Pancreas (tissue), 10 donors: Measurements from ENCODE around the gene IL20. TPM values are rescaled to one million over a fixed set of nuclear protein-coding genes. Genes with fewer than 3 reads are reported as not detected.

Experiments
- ATAC-seq, 4 donors: fragments of 200-7000 bp; cut with Tn5 transposase; one replicate each; pipeline versions ENCODE4 v1.8.0 to v1.9.1; 2020; ENCODE audit warnings: mild to moderate bottlenecking in 4 of 4, moderate library complexity in 4 of 4
- DNase-seq, 6 donors: peaks; one replicate each; pipeline ENCODE4 v3.0.0-alpha.2; 2020
- FAIRE-seq: peaks from 2 replicates; lab custom pipeline; 2012; peaks lifted over from hg19 to GRCh38; lab: Jason Lieb, UNC
- H3K27ac ChIP-seq, 4 donors: fragments of 200-600 bp; sonication (generic); 1 replicate in 3 of 4; 2 replicates in 1 of 4; pipeline versions ENCODE4 v1.5.0 to v1.8.0; 2020
- H3K27me3 ChIP-seq, 4 donors: fragments of 200-600 bp; one replicate each; pipeline ENCODE4 v1.8.0; 2021
- H3K36me3 ChIP-seq, 3 donors: fragments of 200-600 bp; sonication (generic) in 1 of 3; one replicate each; pipeline versions ENCODE4 v1.5.0 to v1.8.0; 2020 to 2021
- H3K4me1 ChIP-seq, 3 donors: fragments of 200-600 bp; one replicate each; pipeline ENCODE4 v1.8.0; 2021
- H3K4me3 ChIP-seq, 4 donors: fragments of 200-600 bp; sonication (generic) in 2 of 4; one replicate each; pipeline versions ENCODE4 v1.5.0 to v1.8.0; 2020 to 2021
- H3K9me3 ChIP-seq, 4 donors: fragments of 200-600 bp; one replicate each; pipeline ENCODE4 v1.8.0; 2021
- WGBS, 2 donors: extraction: QIAGEN DNeasy Blood & Tissue Kit; methylation state at CpG; one replicate each; pipeline ENCODE4 v1.1.7; 2013; 5-methylcytosine and 5-hydroxymethylcytosine counted together
- intact Hi-C, 3 donors: fragments of 100-400 bp; cut with DNase I; formaldehyde crosslinking; loops; one replicate each; pipeline versions ENCODE4 v1.11.1 to v1.14.2; 2022
- polyA plus RNA-seq, 2 donors: library from polyadenylated mRNA; stranded (reverse); fragments of 200-250 nt; gene quantifications; one replicate each; pipeline ENCODE4 v1.2.3, GENCODE V29; 2013
- total RNA-seq, 6 donors: library from RNA; stranded (reverse); fragmentation: NEBNext Ultra II Directional in 4 of 6; extraction: Animal tissue kit (Norgen Biotek cat#: 25700) in 4 of 6; gene quantifications; one replicate each; pipeline versions ENCODE4 v1.2.1 to v1.2.4, GENCODE V29; 2021 to 2023
- TF ChIP-seq, protein P1 (sequence below), 4 donors: fragments of 200-600 bp; sonication (generic) in 3 of 4; IDR thresholded peaks; one replicate each; pipeline versions ENCODE4 v1.5.0 to v1.8.0; 2021; ENCODE audit warnings: antibody characterized with exemption in 4 of 4
- donor health status: healthy with polysubstance abuse.
- donor health status: DM: no; HTN: no; CAD: no; lungs with moderate emphysema.
- donor health status: DM: no; HTN: no; CAD: no.
- donor health status: control.
- donor health status: control.
- donor health status: Bipolar disorder and iron deficiency.
- donor health status: DM: yes; HTN: yes; CAD: no.
- donor health status: DM: no; HTN: no; CAD: no.
- donor health status: DM: no; HTN: no; CAD: no.
- donor health status: DM: yes; HTN: yes; CAD: no.

IL20 gene
- total and polyA plus RNA-seq, 8 donors, result not detected

DNA sequence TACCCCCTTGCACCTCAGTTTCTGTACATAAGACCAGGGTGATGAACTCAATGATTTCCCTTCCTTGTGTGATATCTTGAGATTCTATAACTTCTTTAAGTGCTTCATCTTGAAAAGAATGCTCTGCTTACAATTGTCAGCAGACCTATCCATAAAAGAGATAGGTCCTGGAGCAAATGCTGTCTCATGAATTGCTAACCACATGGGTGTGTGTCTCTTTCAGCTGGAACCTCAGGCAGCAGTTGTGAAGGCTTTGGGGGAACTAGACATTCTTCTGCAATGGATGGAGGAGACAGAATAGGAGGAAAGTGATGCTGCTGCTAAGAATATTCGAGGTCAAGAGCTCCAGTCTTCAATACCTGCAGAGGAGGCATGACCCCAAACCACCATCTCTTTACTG, 2.8 kb downstream of the IL20 start:
- intact Hi-C loops, result no loop called here
- WGBS, 2 donors, result 24 to 37% methylated on average over 1 of the region's 1 CpG
- H3K36me3 ChIP-seq, result no peaks in the 10 kb centered on the region

DNA sequence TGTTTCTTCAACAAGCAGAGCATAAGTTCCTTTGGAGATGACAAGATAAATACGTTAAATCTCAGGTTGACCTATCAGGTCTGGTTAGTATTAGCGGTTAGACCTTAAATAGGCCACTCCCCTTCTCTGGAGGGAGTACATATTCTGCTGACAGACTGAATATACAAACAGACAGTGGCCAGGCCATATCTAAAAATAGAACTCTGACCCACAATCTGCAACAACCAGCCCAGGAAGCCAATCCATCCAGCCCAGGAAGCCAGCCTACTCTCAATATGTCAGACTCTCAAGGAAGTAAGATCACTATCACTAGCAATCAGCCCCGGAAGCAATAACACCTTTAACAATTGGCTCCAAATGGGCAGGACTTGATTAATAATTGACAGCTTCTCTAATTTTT, 6.7 kb downstream of the IL20 start:
- 75 to 80% methylated on average over 3 of the region's 3 CpGs for WGBS, 2 donors
- Histone ChIP-seq H3K27me3 (no peaks in the 10 kb centered on the region), H3K36me3 (no peaks in the 10 kb centered on the region), H3K4me1 (no peaks in the 10 kb centered on the region), H3K9me3 (no peaks in the 10 kb centered on the region), H3K27ac (no peak overlapping the region), H3K4me3 (no peak overlapping the region)
- TF ChIP-seq, protein P1, sequence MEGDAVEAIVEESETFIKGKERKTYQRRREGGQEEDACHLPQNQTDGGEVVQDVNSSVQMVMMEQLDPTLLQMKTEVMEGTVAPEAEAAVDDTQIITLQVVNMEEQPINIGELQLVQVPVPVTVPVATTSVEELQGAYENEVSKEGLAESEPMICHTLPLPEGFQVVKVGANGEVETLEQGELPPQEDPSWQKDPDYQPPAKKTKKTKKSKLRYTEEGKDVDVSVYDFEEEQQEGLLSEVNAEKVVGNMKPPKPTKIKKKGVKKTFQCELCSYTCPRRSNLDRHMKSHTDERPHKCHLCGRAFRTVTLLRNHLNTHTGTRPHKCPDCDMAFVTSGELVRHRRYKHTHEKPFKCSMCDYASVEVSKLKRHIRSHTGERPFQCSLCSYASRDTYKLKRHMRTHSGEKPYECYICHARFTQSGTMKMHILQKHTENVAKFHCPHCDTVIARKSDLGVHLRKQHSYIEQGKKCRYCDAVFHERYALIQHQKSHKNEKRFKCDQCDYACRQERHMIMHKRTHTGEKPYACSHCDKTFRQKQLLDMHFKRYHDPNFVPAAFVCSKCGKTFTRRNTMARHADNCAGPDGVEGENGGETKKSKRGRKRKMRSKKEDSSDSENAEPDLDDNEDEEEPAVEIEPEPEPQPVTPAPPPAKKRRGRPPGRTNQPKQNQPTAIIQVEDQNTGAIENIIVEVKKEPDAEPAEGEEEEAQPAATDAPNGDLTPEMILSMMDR (IDR thresholded peaks at IDR 0.05), result no peak
- ATAC-seq, result no peak
- intact Hi-C loops, result no loop called here
- DNase-seq, result no peak
- no peak for FAIRE-seq

More for the DNA sequence above, 2.8 kb downstream of the IL20 start:
- Histone ChIP-seq H3K9me3 (no peaks in the 10 kb centered on the region), H3K4me1 (peaks cover 0 to 3% (median 0%) of the 10 kb centered on the region in 3 donors), H3K4me3 (no peak overlapping the region), H3K27me3 (no peaks in the 10 kb centered on the region), H3K27ac (no peak overlapping the region)
- ATAC-seq (no peak), FAIRE-seq (no peak), DNase-seq (no peak)
- TF ChIP-seq, protein P1 (IDR thresholded peaks at IDR 0.05), result no peak

GRCh38 chr1:206873603-206874188, 8.3 kb downstream of the IL20 start:
- H3K9me3 ChIP-seq, result no peaks in the 10 kb centered on the region
- TF ChIP-seq, protein P1 (IDR thresholded peaks at IDR 0.05), result no peak
- H3K4me1 ChIP-seq, result no peaks in the 10 kb centered on the region
- no peak overlapping the region for H3K27ac ChIP-seq
- H3K4me3 ChIP-seq, result no peak overlapping the region
- ATAC-seq (no peak), DNase-seq (no peak), FAIRE-seq (no peak)
- intact Hi-C loops, result no loop called here
- no peaks in the 10 kb centered on the region for H3K27me3 ChIP-seq
- no peaks in the 10 kb centered on the region for H3K36me3 ChIP-seq
- 78 to 79% methylated on average over 3 of the region's 3 CpGs for WGBS, 2 donors

DNA sequence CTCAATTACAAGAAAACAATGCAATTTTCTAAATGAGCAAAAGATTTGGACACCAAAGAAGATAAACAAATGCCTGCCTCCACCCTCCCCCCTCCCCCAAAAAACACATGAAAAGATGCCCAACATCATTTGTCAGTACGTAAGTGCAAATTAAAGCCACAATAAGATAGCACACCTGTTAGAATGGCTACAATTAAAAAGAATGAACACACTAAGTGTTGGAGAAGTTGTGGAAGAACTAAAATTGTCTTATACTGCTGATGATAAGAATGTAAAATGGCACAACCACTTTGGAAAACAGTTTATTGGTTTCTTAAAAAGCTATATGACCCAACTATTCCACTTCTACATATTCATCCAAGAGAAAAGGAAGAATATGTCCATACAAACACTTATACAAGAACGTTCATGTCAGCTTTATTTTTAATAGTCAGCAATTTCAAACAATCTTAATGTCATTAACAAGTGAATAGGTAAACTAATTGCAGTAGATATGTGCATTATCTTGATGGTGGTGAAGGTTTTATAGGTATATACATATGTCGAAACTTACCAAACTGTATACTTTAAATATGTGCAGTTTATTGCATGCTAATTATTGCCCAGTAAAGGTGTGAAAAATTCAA, 10.4 kb downstream of the IL20 start:
- DNase-seq (no peak), ATAC-seq (no peak), FAIRE-seq (no peak)
- TF ChIP-seq, protein P1 (IDR thresholded peaks at IDR 0.05), result no peak
- no peak overlapping the region for H3K4me3 ChIP-seq
- intact Hi-C loops, result no loop called here
- no peak overlapping the region for H3K27ac ChIP-seq
- no peaks in the 10 kb centered on the region for H3K4me1 ChIP-seq
- H3K9me3 ChIP-seq, result no peaks in the 10 kb centered on the region
- no peaks in the 10 kb centered on the region for H3K27me3 ChIP-seq
- no peaks in the 10 kb centered on the region for H3K36me3 ChIP-seq
- 60 to 73% methylated on average over 3 of the region's 3 CpGs for WGBS, 2 donors

GRCh38 chr1:206878456-206878855, 13.0 kb downstream of the IL20 start:
- H3K36me3 ChIP-seq, result no peaks in the 10 kb centered on the region
- TF ChIP-seq, protein P1 (IDR thresholded peaks at IDR 0.05), result no peak
- no peaks in the 10 kb centered on the region for H3K9me3 ChIP-seq
- no peak overlapping the region for H3K4me3 ChIP-seq
- intact Hi-C loops, result no loop called here
- no peak overlapping the region for H3K27ac ChIP-seq
- FAIRE-seq (no peak), ATAC-seq (no peak), DNase-seq (no peak)
- no peaks in the 10 kb centered on the region for H3K27me3 ChIP-seq
- H3K4me1 ChIP-seq, result no peaks in the 10 kb centered on the region
